ENCODE results near the gene HMX3. TPM values are rescaled to one million over a fixed set of nuclear protein-coding genes. Genes with fewer than 3 reads are reported as not detected.
A peak's percentile ranks its signal among the peaks of the same experiment; 100 is the strongest.

Gene HMX3
- polyA plus RNA-seq, 1 donor from 2014 or later, result not detected

DNA sequence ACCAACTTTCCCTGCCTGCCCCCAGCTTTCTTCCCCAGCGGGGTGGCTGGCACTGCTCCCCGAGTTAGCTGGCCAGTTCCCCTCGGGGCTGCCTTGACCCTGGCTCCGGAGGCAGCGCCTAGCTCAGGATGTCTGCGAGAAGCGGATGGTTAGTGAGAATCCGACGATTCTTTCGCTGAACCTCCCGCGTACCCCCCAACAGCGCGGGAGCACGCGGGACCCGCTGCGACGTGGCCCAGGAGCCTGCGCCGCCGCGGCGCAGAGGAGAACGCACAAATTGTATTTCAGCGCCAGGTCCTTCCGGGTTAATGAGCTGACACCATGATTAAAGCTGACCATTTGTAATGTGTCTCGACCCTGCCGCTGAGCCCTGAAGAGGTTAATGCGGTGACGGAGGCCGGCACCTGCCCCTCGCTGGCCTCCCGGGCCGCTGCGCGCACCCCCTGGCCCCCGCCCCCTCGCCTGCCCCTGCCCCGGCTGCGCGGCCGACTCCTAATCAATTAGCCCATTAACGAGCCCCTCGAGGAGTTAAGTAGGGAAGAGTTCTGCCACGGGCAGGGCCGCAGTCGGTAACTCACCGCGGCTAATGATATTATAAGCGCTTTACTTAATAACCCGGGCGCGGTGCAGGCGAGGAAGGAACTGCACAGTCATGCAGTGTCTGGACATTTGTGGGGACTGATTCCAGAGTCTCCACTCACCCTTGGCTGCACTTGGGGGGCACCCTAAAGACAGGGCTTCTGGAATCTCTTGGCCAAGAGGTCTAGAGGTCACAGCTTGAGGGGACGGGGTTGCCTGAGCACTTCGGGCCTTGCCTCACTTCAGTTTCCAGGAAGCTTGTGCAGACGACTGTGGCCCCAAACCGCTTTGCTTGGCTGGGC is 10.5 kb downstream of the HMX3 start:
- no peak overlapping the region for H3K4me3 ChIP-seq (ENCODE audit: low read length)
- no peak for TF ChIP-seq MXI1 (conservative IDR thresholded peaks at IDR 0.05; ENCODE audit: poor library complexity, severe bottlenecking)
- no peak for TF ChIP-seq EP300 (conservative IDR thresholded peaks at IDR 0.05; ENCODE audit: poor library complexity, severe bottlenecking)
- TF ChIP-seq, protein P1, sequence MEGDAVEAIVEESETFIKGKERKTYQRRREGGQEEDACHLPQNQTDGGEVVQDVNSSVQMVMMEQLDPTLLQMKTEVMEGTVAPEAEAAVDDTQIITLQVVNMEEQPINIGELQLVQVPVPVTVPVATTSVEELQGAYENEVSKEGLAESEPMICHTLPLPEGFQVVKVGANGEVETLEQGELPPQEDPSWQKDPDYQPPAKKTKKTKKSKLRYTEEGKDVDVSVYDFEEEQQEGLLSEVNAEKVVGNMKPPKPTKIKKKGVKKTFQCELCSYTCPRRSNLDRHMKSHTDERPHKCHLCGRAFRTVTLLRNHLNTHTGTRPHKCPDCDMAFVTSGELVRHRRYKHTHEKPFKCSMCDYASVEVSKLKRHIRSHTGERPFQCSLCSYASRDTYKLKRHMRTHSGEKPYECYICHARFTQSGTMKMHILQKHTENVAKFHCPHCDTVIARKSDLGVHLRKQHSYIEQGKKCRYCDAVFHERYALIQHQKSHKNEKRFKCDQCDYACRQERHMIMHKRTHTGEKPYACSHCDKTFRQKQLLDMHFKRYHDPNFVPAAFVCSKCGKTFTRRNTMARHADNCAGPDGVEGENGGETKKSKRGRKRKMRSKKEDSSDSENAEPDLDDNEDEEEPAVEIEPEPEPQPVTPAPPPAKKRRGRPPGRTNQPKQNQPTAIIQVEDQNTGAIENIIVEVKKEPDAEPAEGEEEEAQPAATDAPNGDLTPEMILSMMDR (IDR thresholded peaks at IDR 0.05; ENCODE audit: poor library complexity, severe bottlenecking), result no peak
- peak; percentile 92 for TF ChIP-seq EZH2 (IDR thresholded peaks at IDR 0.05; ENCODE audit: borderline replicate concordance, insufficient read depth, low read length, poor library complexity, severe bottlenecking)
- no peak overlapping the region for H3K4me2 ChIP-seq (ENCODE audit: low read length)
- no peaks in the 10 kb centered on the region for H3K9me2 ChIP-seq (ENCODE audit: insufficient read depth, low read length)
- peaks cover 100% of the 10 kb centered on the region for H3K27me3 ChIP-seq (ENCODE audit: insufficient read depth, low read depth, low read length)
- no peak overlapping the region for H3K27ac ChIP-seq (ENCODE audit: low read length)
- H3K9ac ChIP-seq (ENCODE audit: low read length), result no peak overlapping the region
- no peaks in the 10 kb centered on the region for H3K9me3 ChIP-seq (ENCODE audit: low read length)
- H3K79me2 ChIP-seq (replicated peaks; ENCODE audit: insufficient read depth, low read length), result no peaks in the 10 kb centered on the region
- no peaks in the 10 kb centered on the region for H3K36me3 ChIP-seq (ENCODE audit: insufficient read depth, low read length)
- H2AFZ ChIP-seq (ENCODE audit: low read depth, low read length), result no peak overlapping the region
- no peaks in the 10 kb centered on the region for H4K20me1 ChIP-seq (ENCODE audit: insufficient read depth)
- no peaks in the 10 kb centered on the region for H3F3A ChIP-seq (ENCODE audit: insufficient read depth, low read length, poor library complexity, severe bottlenecking)

DNA sequence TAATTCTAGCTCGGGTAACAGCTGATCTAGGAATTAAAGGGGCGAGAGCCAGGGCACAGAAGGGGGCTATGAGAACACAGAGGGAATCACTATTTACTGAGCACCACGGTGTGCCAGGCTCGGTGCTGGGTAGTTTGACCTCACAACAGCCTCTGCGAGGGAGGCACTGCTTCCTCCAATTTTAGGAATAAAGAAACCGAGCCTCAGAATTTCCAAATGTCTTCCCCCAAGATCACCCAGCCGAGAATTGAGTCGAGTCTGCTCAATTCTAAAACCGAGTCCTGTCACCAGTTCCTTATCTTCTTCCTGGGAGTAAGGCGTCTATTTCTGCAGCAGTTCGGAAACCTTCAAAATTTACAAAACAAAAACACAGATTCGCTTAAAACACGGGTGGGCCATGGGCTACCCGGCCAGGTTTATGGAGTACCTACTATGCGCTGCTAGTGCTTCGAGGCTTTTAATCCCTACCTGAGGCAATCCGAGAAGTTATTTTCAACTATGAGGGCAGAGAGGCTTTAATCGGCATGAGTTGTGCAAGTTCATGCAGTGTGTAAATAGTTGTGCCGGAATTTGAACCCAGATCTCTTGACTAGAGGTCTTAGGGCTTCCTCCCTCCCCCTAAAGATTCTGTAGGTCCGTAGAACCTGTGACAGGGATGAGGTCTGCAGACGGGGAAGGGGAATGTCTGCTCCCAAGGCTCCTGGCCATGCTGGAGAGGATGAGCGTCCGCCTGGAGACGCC is 11.3 kb downstream of the HMX3 start:
- no peaks in the 10 kb centered on the region for H3K9me2 ChIP-seq (ENCODE audit: insufficient read depth, low read length)
- no peaks in the 10 kb centered on the region for H3F3A ChIP-seq (ENCODE audit: insufficient read depth, low read length, poor library complexity, severe bottlenecking)
- no peak overlapping the region for H3K27ac ChIP-seq (ENCODE audit: low read length)
- H3K4me2 ChIP-seq (ENCODE audit: low read length), result no peak overlapping the region
- no peaks in the 10 kb centered on the region for H3K79me2 ChIP-seq (replicated peaks; ENCODE audit: insufficient read depth, low read length)
- TF ChIP-seq EZH2 (IDR thresholded peaks at IDR 0.05; ENCODE audit: borderline replicate concordance, insufficient read depth, low read length, poor library complexity, severe bottlenecking) (no peak), SMC3 (conservative IDR thresholded peaks at IDR 0.05; ENCODE audit: poor library complexity) (no peak), POLR2AphosphoS5 (IDR thresholded peaks at IDR 0.05) (no peak), EP300 (conservative IDR thresholded peaks at IDR 0.05; ENCODE audit: poor library complexity, severe bottlenecking) (no peak), TAF1 (IDR thresholded peaks at IDR 0.05; ENCODE audit: low read depth) (no peak)
- TF ChIP-seq, protein P1 (IDR thresholded peaks at IDR 0.05; ENCODE audit: poor library complexity, severe bottlenecking), result no peak
- H3K4me3 ChIP-seq (ENCODE audit: low read length), result no peak overlapping the region
- H3K9me3 ChIP-seq (ENCODE audit: low read length), result no peaks in the 10 kb centered on the region
- H3K9ac ChIP-seq (ENCODE audit: low read length), result no peak overlapping the region
- no peaks in the 10 kb centered on the region for H4K20me1 ChIP-seq (ENCODE audit: insufficient read depth)
- H3K36me3 ChIP-seq (ENCODE audit: insufficient read depth, low read length), result no peaks in the 10 kb centered on the region
- no peak overlapping the region for H2AFZ ChIP-seq (ENCODE audit: low read depth, low read length)
- H3K27me3 ChIP-seq (ENCODE audit: insufficient read depth, low read depth, low read length), result peaks cover 100% of the 10 kb centered on the region
